GM21526 (cell line): ENCODE results near the gene UNC93B1.
"Not testable (repeated sequence)": the region's sequence is repeated elsewhere in the genome, so short reads cannot be mapped to it uniquely, and the experiment has no call there.

Experiments
- ATAC-seq: cut with Tn5 transposase; IDR thresholded peaks from one replicate; pipeline ENCODE4 v1.9.1; 2021; ENCODE audit warnings: moderate library complexity; ENCODE audit not compliant: unreplicated experiment, low FRiP score

The UNC93B1 gene

DNA sequence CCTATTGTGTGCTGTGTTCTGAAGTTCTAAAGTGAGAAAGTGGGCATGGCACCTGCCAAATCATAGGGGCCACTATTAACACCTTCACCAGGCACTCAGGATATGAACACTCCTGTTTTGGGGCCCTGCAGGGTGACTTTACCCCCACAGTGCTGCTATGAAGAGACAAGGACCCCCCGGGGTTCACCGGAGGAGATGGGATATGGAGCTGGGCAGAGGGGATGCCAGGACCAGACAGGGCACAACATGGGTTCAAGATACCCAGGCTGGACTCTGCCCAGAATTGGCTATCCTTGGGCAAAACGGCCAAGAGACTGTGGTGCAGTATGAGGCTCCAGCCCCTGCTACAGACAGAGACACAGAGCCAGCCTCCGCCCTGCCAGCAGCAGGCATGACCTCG lies 9.5 kb downstream of the UNC93B1 start:
- ATAC-seq, result not testable (repeated sequence)

DNA sequence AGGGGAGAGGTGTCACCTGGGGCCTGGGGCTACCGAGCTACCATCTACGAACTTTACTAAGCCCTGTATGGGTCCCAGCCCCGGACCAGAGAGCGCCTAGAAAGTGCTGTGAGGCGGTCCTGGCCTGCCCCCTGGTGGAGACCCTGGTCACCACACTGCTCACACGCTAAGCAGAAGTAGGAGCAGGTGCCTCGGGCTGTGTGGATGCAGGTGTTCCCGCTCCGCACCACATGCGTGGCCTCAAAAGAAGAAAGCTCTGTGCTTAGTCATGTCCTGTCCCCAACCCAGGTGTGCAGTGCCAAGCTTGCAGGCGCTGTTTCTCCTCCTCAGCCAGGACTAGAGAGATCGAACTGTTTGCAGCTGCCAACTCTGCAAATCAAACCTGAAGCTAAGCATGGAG lies 10.1 kb downstream of the UNC93B1 start:
- ATAC-seq, result not testable (repeated sequence)

DNA sequence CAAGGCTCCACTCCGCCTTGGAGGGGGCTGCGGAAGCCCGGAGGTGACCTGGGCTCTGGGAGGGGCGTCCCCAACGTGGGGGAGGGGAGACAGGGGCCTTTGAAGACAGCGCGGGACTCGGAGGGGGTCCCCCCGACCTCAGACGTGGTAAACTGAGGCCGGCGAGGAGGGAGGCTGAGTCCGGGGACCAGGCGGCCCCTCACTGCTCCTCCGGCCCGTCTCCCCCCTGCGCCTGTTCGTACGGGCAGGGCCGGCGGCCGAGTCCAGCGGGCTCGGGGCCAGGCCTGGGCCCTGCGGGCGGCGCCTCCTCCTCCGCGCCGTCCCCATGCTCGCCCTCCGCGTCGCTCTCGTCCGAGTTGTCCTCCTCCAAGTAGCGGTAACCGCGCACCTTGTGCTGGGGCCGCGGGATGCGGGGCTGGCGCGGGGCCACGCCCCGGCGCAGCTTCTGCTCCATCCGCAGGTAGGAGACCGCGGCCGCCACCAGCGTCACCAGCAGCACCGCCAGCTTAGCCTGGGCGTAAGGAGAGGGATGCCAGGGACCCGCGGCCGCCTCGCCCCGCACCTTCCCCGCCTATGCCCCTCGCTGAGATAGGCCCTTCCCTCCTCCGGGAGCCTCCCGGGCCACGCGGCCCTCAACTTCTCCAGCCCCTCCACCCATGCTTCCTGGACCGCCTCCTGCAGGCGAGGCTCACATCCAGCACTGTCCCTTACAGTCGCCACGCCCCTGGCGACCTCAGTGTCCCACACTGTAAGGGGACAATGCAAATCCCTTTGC lies 12.4 kb downstream of the UNC93B1 start:
- ATAC-seq, result not testable (repeated sequence)

DNA sequence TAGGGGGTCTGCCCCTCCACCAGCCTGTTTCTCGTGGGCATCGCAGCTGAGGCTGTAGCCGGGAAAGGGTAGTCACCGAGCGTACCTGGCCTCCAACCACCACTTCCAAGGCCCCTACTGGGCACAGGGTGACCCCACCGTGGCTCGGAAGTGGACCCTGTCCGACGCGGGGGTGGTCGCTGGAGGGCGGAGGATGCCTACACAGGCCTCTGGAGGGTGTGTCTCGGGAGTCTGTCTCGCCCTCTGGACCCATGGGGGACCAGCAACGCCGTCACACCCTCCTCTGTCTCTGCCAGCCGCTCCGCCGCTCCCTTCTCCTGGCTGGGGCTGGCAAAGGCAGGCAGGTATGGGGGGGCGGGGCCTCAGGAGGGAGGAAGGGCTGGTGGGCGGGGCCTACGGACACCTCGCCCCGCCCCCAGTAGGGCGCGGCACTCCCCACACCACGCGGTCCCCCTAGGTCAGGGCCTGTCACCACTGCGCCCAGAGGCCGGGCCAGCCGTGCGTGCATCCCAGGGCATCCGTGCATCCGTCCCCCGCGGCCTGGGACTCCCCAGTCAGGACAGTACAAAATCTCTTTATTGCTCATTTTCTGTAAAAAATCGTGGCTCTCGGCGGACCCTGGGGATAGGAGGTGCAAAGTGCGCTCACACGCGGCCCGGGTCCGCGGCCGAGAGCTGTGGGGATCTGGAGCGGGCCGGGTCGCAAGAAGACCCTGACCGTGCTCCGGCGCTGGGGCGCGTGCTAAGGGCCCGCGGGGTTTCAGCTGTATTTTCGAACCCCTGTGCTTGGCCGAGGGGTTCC lies 13.2 kb downstream of the UNC93B1 start:
- not testable (repeated sequence) for ATAC-seq

DNA sequence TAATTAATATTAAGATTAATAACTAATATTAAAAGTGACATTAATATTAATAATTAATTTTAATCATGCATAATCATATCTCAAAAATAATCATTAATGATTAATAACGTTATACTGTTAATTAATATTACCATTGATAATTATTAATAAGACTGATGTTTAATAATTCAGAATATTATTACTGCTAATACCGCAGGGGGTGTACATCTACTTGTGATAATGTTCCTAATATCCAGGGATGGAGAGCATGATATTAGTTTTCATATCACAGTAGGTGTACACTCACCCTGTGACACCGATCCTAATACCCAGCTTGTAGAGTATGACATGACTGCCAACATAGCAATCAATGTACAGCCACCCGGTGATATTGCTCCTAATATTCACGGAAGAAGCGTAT lies 18.6 kb downstream of the UNC93B1 start:
- ATAC-seq, result not testable (repeated sequence)

DNA sequence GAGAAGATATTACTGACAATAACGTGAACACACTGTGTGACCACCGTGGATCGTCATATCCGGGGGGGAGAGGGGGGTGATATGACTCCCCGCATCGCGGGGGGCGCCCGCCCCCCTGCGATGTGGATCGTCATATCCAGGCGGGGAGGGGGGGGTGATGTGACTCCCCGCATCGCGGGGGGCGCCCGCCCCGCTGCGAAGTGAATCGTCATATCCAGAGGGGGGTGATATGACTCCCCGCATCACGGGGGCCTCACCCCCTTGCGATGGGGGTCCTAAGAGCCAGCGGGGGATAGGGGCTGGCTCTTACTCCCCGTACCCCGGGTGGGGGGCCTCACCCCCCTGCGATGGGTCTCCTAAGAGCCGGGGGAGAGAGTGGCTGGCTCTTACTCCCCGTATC lies 19.9 kb downstream of the UNC93B1 start:
- ATAC-seq, result no peak

DNA sequence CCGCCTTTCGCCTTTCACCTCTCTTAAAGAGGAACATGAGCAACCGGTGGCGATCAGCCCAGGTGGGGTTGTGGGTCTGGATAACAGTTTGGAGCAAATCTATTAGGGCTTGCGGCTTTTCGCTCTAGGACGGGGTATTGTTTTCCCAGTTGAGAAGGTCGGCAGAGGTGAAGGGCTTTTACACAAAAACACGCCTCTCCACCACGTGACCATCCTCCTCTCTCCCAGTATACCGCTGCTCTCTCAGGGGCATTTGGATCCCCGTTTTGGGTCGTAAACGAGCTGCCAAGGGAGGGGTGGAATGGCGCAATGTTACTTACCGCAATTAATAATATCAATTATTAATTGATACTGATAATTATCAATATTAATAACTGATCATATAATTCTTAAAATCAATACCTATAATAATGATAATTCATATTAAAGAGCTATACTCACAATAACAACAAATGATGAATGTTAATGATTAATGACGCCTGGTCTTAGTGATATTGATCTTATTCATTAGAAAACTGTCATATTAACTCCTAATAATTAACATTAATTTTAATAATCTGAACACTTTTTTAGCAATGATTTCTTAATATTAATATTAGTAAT lies 21.5 kb downstream of the UNC93B1 start:
- not testable (repeated sequence) for ATAC-seq

DNA sequence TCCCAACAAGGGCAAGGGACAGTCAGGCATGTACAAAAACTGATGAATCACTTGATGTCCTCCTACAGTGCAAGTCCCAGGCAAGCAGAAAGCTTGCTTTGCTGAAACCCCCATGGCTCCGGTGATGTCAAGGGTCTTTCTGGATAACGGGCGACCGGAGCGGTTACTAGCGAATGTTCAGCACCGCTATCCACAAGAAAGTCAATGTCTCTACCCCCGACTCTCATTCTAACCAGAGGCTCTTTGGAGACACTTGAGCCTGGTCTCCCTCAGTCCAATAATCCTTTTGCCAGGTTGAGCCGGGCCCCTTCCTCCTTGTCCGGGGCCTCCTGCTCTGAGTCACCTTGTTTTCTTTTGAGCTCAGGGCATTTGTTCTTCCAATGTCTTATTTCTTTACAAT lies 22.7 kb downstream of the UNC93B1 start:
- not testable (repeated sequence) for ATAC-seq

DNA sequence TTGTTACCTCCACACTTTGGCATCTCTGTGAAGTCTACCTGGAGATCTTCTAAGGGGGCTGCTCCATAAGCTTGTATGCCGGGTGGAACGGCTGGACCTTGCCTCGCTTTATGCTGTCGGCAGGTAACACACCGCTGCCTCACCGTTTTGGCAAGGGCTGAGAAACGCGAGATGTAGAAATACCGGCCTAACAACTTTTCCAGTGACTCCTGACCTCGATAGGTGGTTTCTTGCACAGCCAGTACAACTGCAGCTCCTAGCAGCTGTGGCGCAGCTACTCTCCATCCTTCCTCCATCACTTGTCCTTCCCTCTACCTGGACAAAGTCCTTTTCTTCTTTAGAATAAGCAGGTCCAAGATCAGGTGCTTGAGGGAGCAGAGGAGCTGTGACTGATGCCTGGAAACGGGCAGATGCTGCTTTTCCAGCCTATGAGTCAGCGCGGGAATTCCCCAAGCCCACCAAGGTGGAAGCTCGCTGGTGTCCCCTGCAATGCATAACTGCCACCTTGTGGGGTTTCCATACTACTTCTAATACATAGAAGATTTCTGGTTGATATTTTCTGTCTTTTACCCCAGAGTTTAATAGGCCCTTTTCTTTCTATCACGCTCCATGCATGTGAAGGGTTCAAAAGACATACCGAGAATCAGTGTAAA lies 25.0 kb downstream of the UNC93B1 start:
- not testable (repeated sequence) for ATAC-seq

DNA sequence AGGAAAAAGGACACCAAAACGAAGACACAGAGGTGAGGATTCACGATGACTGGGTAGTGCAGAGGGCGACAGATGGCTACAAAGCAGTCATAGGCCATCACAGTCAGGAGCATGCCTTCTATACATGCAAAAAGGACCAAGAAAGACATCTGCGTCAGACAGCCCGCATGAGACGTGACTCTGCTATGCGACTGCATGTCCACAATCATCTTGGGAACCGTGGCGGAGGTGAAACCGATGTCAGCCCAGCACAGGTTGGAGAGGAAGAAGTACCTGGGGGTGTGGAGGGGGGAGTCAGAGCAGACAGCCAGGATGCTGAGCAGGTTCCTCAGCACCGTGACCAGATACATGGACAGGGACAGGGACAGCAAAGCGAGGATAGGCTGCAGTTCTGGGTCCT lies 29.2 kb downstream of the UNC93B1 start:
- ATAC-seq, result not testable (repeated sequence)

DNA sequence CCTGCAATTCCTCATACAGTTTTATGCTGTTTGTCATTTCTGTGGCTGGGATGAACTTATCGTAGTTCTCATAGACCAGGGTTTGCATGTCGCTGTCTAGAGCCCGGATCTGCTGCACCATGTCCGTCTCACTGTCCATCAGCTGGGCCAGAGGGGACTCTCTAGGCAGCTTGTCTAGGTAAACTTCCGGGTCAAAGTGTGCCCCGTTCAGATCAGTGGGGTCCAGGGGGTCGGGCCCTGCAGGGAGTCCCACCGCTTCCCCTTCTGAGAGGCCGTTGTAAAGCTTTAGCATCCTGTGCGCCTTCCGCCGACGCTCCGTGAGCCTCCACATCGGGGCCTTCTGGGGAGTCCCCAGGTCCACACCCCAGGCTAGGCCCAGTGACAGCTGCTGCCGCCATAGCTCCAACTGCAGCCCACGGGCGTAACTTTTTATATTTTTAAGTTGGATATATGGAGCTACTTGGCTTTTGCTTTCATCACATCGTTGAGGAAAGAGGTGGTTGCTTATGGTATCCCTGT lies 38.0 kb downstream of the UNC93B1 start:
- ATAC-seq, result not testable (repeated sequence)

DNA sequence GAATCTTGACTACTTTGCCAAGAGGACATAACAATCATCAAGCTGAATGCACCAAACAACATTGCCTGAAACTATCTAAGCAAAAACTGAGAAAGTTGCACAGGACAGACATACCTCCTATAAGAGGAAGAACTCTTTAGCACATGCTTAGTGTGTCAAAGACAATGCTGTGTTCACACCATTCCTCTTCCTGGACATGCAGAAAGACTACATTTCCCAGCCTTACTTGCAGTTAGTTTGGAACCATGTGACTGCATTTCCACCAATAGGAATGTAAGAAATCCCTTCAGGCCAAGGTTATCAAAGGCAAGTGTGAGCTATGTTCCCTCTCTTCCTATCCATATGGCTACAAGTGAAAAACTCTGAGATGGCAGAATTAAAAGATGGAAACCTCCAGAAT lies 39.2 kb downstream of the UNC93B1 start:
- ATAC-seq, result not testable (repeated sequence)

DNA sequence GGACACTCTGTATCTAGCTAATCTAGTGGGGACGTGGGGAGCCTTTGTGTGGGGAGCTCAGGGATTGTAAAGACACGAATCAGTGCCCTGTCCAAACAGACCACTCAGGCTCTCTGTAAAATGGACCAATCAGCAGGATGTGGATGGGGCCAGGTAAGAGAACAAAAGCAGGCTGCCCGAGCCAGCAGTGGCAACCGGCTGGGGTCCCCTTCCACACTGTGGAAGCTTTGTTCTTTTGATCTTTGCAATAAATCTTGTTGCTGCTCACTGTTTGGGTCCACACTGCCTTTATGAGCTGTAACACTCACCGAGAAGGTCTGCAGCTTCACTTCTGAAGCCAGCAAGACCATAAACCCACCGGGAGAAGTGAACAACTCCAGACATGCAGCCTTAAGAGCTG lies 40.0 kb downstream of the UNC93B1 start:
- not testable (repeated sequence) for ATAC-seq

DNA sequence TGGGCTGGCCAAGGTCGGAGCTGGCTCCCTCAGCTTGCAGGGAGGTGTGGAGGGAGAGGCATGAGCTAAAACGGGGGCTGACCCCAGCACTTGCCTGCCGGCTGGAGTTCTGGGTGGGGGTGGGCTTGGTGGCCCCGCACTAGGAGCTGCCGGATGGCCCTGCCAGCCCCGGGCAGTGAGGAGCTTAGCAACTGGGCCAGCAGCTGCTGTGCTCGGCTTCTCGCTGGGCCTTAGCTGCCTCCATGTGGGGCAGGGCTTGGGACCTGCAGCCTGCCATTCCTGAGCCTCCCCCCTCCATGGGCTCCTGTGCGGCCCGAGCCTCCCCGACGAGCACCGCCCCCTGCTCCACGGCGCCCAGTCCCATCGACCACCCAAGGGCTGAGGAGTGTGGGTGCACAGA lies 40.7 kb downstream of the UNC93B1 start:
- not testable (repeated sequence) for ATAC-seq

DNA sequence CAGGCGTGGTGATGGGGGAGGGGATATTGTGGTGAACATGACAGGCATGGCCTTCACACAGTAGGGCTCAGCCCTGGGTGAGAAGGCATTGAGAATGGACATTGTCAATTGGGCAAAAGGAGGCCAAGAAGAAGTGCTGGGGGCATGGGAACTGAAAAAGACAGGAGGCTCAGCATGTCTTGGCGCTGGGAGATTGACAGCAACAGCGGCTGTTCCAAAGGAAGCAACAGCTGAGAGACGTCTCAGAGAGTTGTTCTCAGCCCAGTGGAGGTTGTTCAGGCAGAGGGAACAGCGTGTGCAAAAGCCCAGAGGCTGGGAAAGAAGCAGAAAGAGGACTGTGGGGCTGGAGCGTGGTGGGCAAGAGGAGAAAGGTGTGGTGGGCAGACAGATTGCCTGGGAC lies 47.7 kb downstream of the UNC93B1 start:
- not testable (repeated sequence) for ATAC-seq

DNA sequence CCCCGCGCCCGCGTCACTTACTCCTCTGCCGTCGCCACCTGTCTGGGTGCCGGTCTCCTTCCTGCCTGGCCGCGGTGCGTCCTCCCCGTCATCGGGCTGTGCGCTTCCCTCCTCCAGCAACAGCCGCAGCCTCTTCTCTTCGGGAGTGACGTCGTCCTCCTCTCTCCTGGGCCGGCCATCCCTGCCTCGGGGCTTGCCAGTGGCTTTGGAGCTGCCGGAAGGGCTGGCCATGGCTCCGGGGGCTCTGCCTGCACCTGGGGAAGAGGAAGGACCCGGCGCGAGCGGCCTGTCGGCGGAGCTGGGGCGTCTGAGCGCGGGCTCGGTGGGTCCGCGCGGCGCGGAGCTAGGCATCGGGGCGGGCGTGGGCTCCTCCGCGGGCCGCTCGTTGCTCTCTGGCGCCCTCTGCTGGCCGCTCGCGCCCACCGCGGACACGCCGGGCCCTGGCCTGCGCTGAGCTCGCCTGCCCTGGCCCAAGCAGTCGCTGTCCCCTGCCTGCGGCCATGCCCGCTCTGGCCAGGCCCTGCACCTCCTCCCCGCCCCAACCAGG lies 48.4 kb downstream of the UNC93B1 start:
- ATAC-seq, result not testable (repeated sequence)

DNA sequence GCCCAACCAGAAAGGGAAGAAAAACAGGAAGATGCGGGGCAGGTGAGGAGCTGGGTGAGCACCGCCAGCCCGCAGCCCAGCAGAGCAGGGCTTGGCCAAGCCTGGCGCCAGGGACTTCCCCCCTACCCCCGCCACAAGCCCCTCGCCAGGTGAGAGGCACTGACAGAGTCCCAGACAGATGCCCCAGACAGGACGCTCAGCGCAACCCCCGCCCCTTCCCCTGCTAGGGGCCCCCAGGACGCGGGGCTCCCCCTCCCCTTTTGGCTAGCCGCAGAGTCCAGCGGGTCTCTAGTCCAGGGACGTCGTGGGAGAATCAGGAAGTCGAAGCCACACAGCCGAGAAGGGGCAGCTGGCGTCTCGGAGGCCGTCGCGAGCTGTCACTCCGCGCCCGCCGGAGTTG lies 48.9 kb downstream of the UNC93B1 start:
- ATAC-seq, result not testable (repeated sequence)

DNA sequence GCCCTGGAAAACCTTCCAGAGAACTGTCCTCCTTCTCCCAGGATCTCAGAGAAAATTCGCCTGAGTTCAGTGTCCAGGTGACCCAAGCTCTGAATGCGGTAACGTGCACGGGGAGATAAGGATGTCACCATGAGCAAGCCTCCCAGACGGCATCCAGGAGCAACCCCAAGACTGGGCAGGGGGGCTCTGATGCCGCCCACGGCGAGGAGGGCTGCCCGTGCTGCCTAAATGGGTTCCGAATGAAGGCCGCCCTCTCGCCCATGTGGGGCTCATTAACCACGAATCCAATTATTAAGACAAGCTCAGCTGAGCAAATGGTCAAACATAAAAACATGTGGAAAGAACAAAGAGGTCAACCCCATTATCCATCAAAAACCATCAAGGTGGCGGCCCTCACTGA lies 49.6 kb downstream of the UNC93B1 start:
- not testable (repeated sequence) for ATAC-seq

DNA sequence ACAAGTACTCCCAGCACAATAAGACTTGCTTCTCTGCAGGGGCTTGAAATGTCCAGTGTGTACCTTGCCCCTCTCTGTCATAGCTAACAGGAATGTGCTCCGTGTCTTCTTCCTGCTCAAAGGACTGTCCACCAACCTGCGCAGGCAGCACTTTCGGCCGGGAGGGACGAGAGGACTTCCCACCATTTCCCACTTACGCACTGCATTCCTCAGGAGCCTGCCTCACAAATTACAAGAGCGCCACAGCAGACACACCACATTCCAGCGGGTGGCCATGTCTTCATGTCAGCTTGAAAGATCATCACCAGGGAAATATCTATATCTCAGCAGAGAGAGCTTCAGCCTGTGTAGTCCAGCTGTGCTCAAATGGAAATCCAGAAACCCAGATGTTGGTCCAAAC lies 53.2 kb downstream of the UNC93B1 start:
- ATAC-seq, result not testable (repeated sequence)

DNA sequence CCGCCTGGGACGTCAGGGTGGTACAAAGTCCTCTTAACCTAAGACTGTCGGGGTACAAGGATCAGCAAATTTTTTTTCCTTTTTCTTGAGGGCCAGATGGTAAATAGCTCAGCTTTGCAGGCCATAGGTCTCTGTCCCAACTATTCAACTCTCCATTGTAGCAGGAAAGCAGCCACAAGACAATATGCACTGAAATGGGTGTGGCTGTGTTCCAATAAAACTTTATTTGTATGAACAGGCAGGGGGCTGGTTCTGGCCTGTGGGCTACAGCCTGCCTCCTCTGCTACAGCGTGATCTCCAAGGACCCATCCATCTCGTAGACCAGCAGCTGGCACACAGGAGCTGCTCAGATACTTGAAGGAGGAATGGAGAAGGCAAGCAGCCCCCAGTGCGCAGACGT lies 56.1 kb downstream of the UNC93B1 start:
- not testable (repeated sequence) for ATAC-seq
